Choroid plexus epithelial cell (primary cell): ENCODE results near the gene SLC2A1.
A peak's percentile ranks its signal among the peaks of the same experiment; 100 is the strongest.

Experiments used
- DNase-seq: peaks from one replicate; pipeline ENCODE4 v3.0.0-alpha.2; 2010; ENCODE audit warnings: low read depth
- H3K4me3 ChIP-seq: 2 replicates; pipeline ENCODE4 v1.5.1; 2011; ENCODE audit warnings: low read depth, mild to moderate bottlenecking, control low read depth, low read length, moderate library complexity
- CTCF ChIP-seq: conservative IDR thresholded peaks from 2 replicates; pipeline ENCODE4 v1.5.1; 2011; ENCODE audit warnings: low read depth, mild to moderate bottlenecking, control low read depth, inconsistent platforms, low read length, moderate library complexity

Gene SLC2A1

GRCh38 chr1:42979896-42980800 is 21.5 kb upstream of the SLC2A1 start:
- no peak overlapping the region for H3K4me3 ChIP-seq
- no peak for TF ChIP-seq CTCF
- DNase-seq, result no peak

GRCh38 chr1:42979036-42979430 is 20.4 kb upstream of the SLC2A1 start:
- peak; percentile 39 for DNase-seq
- no peak for TF ChIP-seq CTCF
- no peak overlapping the region for H3K4me3 ChIP-seq

GRCh38 chr1:42978317-42979035 is 19.8 kb upstream of the SLC2A1 start:
- H3K4me3 ChIP-seq, result no peak overlapping the region
- TF ChIP-seq CTCF, result no peak

GRCh38 chr1:42977653-42978052 is 19.0 kb upstream of the SLC2A1 start:
- DNase-seq, result no peak
- TF ChIP-seq CTCF, result no peak
- H3K4me3 ChIP-seq, result no peak overlapping the region

More at GRCh38 chr1:42978317-42979035, 19.8 kb upstream of the SLC2A1 start:
- peak; percentile 55 for DNase-seq

GRCh38 chr1:42975561-42976225 is 17.0 kb upstream of the SLC2A1 start:
- no peak overlapping the region for H3K4me3 ChIP-seq
- TF ChIP-seq CTCF, result no peak
- DNase-seq, result no peak

GRCh38 chr1:42974767-42975437 is 16.2 kb upstream of the SLC2A1 start:
- no peak for DNase-seq
- TF ChIP-seq CTCF, result no peak
- H3K4me3 ChIP-seq, result no peak overlapping the region
